T-helper 2 cell treated with Interferon-gamma antibody and Interleukin-4, amounts not matched to agents 100 ng/mL and 5 ng/mL, for 36 hours (primary cell): ENCODE results near the gene USP38. TPM values are rescaled to one million over a fixed set of nuclear protein-coding genes. Genes with fewer than 3 reads are reported as not detected.
"Not testable (repeated sequence)": the region's sequence is repeated elsewhere in the genome, so short reads cannot be mapped to it uniquely, and the experiment has no call there.

Experiments used
- intact Hi-C: fragments of 100-400 bp; cut with micrococcal nuclease; formaldehyde crosslinking; loops from one replicate; pipeline ENCODE4 v1.15.1; 2023
- total RNA-seq: library from RNA; stranded (reverse); gene quantifications from 2 replicates; pipeline ENCODE4 v1.2.3, GENCODE V29; 2022

Gene USP38
- total RNA-seq, 1 donor from 2014 or later: 24.9 TPM

DNA sequence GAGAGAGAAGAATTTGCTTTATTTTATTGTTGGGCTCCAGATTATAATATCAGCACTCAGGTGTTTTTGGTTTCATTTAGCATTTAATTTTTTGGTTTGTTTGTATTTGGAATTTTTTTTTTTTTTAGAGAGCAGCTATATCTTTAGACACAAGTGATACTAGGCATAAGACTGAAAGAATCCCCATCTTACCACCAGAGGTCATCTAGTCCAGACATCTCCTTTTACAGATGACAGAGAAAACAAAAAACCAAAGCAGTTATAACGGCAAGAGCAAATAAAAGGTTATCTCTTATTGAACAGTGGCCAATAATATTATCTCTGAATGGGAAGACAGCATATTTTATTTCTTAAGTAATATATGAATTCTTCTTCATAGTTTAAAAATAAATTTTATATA is 22.8 kb downstream of the USP38 start:
- intact Hi-C loops: no loop called here

DNA sequence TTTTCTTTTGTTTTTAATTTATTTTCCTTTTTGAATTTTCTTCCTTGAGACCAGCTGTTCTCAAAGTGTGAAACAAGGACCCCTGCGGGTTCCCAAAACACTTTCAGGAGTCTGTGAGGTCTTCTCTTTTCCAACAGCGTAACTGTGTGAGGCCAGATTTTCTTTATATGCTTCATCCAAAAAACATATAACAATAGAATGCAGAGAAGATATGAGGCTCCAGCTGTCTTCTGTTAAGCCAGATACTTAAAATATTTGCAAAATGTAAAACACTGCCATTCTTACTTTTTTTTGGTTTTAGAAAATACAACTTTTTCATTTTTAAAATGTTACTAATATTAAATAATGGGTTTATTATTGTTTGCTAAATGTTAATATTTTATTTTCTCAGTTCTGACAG is 27.8 kb downstream of the USP38 start:
- intact Hi-C loops: no loop called here

DNA sequence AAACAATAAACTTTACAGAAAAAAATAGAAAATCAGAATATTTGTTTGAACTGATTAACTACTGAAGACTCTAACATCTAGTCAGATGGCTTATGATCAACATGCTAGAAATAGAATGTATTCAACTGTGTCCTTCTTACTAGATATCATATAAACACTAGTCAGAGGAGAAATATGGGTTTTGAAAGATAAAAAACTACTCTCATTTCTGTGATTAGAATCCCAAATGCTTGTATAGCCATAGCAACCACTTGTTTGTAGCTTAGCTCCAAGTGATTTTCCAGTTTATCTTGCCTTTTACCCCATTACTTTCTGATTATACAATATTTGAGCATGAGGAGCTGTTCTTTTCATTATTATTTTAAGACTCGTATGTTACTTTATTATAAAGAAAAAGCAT is 31.2 kb downstream of the USP38 start:
- intact Hi-C loops: no loop called here

GRCh38 chr4:143224255-143224654 is 39.5 kb downstream of the USP38 start:
- intact Hi-C loops: no loop called here

- intact Hi-C loops: no loop called here
Observed at GRCh38 chr4:143225167-143225566, 40.5 kb downstream of the USP38 start.

DNA sequence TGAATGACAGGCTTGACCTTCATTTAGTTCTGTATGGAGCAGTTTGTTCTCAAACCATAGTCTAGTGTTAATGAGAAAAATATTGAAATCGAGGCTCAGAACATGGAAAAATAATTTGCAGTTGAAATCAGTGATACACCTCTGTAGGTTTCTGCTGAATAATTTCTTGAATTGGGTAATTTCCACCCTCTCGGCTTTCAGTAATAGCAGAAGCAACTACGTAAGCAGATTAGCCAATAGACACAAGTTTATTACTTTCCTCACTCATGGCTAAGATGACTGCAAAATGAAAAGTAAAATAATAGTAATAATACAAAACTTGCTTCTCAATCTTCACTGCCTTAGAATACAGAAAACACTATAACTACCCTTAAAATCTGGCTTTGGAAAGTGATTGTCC is 46.0 kb downstream of the USP38 start:
- intact Hi-C loops: no loop called here

- intact Hi-C loops: no loop called here
Observed at GRCh38 chr4:143232277-143232676, 47.6 kb downstream of the USP38 start.

DNA sequence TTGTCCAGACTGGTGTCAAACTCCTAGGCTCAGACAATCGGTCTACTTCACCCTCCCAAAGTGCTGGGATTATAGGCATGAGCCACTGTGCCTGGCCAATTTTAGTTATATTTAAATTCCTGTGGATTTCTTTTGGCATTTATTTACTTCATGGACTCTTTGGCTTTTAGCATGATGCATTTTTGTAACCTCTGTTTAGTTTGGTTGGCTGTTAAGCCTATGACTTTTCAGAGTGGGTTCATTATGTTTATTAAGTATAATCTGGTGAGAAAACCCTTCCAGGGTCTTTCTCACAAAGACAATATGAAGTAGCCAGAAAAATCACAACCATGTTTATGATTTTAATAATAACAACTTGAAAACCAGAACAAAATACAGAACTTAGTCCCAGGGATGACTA is 49.4 kb downstream of the USP38 start:
- intact Hi-C loops: no loop called here

GRCh38 chr4:143237195-143237594 is 52.5 kb downstream of the USP38 start:
- intact Hi-C loops: not testable (repeated sequence)

- intact Hi-C loops: no loop called here
Observed at GRCh38 chr4:143240939-143241679, 56.4 kb downstream of the USP38 start.

DNA sequence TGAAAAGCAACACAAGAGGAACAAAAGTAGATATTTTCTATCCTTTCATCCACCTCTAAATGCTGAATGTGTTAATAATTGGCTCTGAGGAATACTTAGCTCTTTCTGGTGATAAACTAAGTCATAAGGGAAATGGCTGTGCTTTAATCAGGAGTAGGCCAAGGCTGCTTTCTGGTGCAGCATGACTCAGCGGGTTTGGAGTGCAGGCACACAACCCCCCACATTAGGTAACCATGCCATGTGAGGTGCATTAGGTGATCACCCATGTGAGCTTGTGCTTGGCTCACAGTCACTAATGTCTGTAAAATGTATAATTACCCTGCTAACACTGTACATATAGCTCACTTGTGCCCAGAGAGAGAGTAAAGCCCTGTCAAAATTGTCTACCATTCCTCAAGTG is 57.2 kb downstream of the USP38 start:
- intact Hi-C loops: no loop called here

DNA sequence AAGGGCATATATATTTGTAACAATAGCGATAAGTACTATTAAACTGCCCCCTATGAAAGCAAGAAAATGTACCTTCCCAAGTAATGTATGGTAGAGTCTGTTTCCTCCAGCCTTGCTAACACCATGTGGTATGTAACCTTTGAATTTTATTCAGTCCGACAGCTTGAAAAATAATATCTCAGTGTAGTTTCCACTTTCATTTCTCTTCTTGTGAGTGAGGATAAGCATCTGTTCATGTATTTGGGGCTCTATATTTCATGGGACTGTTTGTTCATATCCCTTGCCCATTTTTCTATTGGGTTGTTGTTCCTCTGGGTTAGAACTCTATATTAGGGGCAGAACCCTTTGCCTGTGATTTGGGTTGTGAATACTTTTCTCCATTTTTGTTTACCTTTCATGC is 58.3 kb downstream of the USP38 start:
- intact Hi-C loops: no loop called here

- intact Hi-C loops: no loop called here
Observed at GRCh38 chr4:143246977-143247376, 62.3 kb downstream of the USP38 start.

GRCh38 chr4:143247866-143248265 is 63.1 kb downstream of the USP38 start:
- intact Hi-C loops: no loop called here

DNA sequence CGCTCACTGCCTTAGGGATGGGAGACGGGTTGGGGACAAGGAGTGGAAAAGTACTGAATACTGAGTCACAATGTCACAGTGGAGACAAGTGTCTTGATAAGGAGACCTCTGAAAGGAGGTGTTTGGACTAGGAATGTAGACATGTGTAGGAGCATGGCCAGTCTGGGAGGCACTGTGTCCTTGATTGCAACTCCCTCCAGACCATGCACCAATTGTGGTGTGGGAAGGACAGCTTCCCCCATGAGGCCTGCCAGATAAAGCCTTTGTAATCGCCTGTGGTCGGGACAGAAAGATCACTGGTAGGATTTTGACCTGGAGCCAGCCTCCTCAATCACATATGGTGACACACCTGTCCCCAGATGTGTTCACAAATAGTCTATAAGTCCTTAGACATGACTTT is 64.1 kb downstream of the USP38 start:
- intact Hi-C loops: no loop called here

GRCh38 chr4:143250617-143251016 is 65.9 kb downstream of the USP38 start:
- intact Hi-C loops: no loop called here

- intact Hi-C loops: no loop called here
Observed at GRCh38 chr4:143251348-143251747, 66.6 kb downstream of the USP38 start.

DNA sequence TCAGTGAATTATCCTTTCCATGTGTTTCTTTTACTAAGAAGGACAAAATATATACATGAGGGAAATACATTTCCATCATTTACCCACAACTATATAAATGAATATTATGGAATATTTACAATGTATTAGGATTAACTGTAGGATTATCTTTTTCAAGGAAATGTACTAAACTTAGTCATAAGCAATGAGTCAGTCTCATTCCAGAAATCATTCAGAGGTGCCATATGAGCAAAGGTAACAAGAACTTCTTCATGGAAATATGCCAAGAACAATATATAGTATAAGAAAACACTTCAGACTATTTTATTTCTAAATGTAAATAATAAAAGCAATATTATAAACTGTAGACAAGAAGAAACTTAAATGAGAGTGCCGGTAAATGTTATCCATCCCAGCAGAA is 67.1 kb downstream of the USP38 start:
- intact Hi-C loops: no loop called here

DNA sequence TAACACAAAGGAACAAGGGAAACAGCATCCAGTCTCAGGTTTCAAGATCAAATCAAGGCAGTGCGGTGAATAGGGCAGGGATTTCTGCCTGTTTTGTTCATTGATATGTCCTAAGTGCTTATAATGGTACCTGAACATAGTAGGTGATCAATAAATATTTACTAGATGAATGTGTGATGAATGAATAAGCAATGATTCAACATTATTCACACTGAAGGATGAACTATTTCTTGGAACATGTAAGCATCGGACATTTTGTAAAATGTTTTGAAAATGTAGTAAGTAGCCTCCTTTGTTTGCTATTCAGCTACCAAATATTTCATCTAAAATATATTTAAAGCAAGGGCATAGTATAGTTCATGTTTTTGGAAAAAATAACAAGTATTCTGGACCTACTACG is 67.8 kb downstream of the USP38 start:
- intact Hi-C loops: no loop called here

DNA sequence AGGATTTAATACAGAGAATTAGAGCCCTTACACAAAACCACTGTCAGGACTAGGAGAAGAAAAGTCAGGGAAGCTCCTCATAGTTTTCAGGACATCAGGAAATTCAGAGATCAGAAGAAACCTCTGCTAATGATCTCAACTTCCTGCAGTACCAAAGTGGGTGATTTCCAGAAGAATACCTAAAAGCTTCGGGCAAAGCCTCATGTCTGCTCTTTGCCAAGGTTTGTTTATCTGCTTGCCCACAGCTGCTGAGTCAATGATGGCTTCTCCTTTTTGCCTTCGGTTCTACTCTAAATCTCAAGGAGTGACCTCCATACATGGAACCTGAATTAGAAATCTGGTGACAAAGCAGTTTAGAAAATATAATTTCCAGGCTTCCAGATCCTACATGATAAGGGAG is 68.4 kb downstream of the USP38 start:
- intact Hi-C loops: no loop called here

DNA sequence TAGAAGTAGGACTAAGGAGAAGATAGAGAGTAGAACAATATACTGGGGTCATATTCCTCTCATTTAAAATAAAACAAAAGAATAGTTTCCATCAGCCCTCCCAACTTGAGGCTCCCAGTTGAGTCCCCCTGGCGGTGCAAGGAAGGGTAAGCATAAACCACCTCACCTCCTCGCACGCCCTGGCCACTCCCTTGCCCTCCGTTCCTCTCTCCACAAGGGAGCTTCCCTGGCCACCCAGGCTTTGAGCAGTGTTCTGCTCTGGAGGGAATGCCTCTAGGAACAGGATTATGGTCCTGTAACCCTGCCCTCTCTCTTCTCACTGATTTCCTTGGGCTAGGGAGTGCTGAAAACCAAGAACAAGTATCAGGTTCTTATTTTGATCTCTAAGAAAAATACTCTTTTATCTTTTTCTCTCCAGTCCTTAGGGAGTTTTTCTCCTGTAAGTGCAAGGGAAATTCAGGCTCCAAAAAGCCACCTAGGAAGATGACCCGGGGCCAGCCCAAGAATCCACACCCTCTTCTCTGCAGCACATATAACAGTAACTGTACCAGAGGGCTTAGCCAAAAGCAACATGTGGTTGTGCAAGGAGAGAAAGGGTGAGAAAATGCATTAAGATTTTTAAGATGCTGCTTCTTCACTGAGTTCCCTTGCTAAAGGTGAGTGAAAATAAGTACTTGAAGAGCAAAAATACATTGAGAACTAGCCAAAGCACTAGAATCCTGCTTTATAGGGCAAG is 69.9 kb downstream of the USP38 start:
- intact Hi-C loops: no loop called here

DNA sequence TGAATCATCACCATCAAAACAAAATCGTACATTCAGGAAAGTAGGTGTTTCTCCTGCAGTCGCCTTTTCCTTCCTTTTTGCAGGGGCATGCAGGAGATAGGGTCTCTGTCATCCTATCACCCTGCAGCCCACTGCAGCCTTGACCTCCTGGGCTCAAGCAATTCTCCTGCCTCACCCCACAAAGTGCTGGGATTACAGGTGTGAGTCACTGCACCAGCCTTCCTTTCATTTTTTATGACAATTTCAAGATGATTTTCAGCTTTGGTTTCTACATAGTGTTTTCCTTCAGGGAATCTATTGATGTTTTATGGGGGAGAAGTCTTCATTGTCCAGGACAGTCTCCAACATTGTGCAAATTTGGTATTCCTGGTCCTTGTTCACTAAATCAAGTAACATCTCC is 71.7 kb downstream of the USP38 start:
- intact Hi-C loops: no loop called here

GRCh38 chr4:143257356-143257755 is 72.6 kb downstream of the USP38 start:
- intact Hi-C loops: no loop called here
